Sigmoid colon (tissue), 7 donors: ENCODE measurements around the gene RAX2. TPM values are rescaled to one million over a fixed set of nuclear protein-coding genes. Genes with fewer than 3 reads are reported as not detected.

Source experiments
- DNase-seq: peaks from one replicate; pipeline ENCODE4 v3.0.0-alpha.2; 2019
- H3K27ac ChIP-seq, 4 donors: fragments of 200-600 bp; sonication (generic); one replicate each; pipeline ENCODE4 v1.5.1; 2016 to 2019; ENCODE audit warnings: mild to moderate bottlenecking in 1 of 4
- H3K27me3 ChIP-seq, 3 donors: fragments of 200-600 bp; sonication (generic); one replicate each; pipeline ENCODE4 v1.5.1; 2019; ENCODE audit warnings: mild to moderate bottlenecking in 1 of 3
- H3K36me3 ChIP-seq, 4 donors: fragments of 200-600 bp; sonication (generic); one replicate each; pipeline ENCODE4 v1.5.1; 2016 to 2019
- H3K4me1 ChIP-seq, 4 donors: fragments of 200-600 bp; sonication (generic); one replicate each; pipeline ENCODE4 v1.5.1; 2017 to 2019
- H3K4me3 ChIP-seq, 4 donors: fragments of 200-600 bp; sonication (generic); one replicate each; pipeline ENCODE4 v1.5.1; 2017 to 2019; ENCODE audit warnings: mild to moderate bottlenecking in 2 of 4, moderate library complexity in 1 of 4
- H3K9me3 ChIP-seq, 4 donors: fragments of 200-600 bp in 3 of 4; sonication (generic) in 3 of 4; one replicate each; pipeline versions ENCODE4 v1.5.1 to v1.6.1; 2013 to 2019
- EP300 ChIP-seq, 4 donors: sonication (generic); formaldehyde crosslinking; IDR thresholded peaks; one replicate each; pipeline ENCODE4 v1.6.1; 2017; ENCODE audit warnings: antibody characterized with exemption in 4 of 4
- POLR2A ChIP-seq, 2 donors: fragments of 450-650 bp; IDR thresholded peaks; one replicate each; pipeline ENCODE4 v1.6.1; 2016; ENCODE audit warnings: antibody characterized with exemption in 2 of 2, mild to moderate bottlenecking in 2 of 2, moderate library complexity in 2 of 2
- POLR2AphosphoS5 ChIP-seq, 4 donors: sonication (generic); formaldehyde crosslinking; IDR thresholded peaks; one replicate each; pipeline ENCODE4 v1.6.1; 2017; ENCODE audit warnings: antibody characterized with exemption in 4 of 4
- WGBS, 2 donors: extraction: QIAGEN DNeasy Blood & Tissue Kit; methylation state at CpG; one replicate each; pipeline ENCODE4 v1.1.7; 2013; 5-methylcytosine and 5-hydroxymethylcytosine counted together
- intact Hi-C: fragments of 100-400 bp; cut with DNase I; formaldehyde crosslinking; loops from one replicate; pipeline ENCODE4 v1.15.1; 2023
- polyA plus RNA-seq, 3 donors: library from polyadenylated mRNA; stranded (reverse); fragments of 200-250 nt; gene quantifications; one replicate each; pipeline ENCODE4 v1.2.3, GENCODE V29; 2013
- total RNA-seq, 4 donors: library from RNA; depleted of rRNA; stranded (reverse); fragments of >200 nt; gene quantifications; one replicate each; pipeline ENCODE4 v1.1.0, GENCODE V29; 2016
- TF ChIP-seq, protein P1 (sequence below), 4 experiments: fragments of 450-650 bp in 3 of 4; fragments of 200-600 bp in 1 of 4; IDR thresholded peaks; one replicate each; pipeline ENCODE4 v1.5.1; 2016 to 2019; ENCODE audit warnings: antibody characterized with exemption in 4 of 4, mild to moderate bottlenecking in 3 of 4, moderate library complexity in 2 of 4
- donor health status: healthy with polysubstance abuse.
- donor health status: Bipolar disorder and iron deficiency.
- donor health status: healthy.

Gene RAX2
- not detected for total RNA-seq
- polyA plus RNA-seq: not detected

DNA sequence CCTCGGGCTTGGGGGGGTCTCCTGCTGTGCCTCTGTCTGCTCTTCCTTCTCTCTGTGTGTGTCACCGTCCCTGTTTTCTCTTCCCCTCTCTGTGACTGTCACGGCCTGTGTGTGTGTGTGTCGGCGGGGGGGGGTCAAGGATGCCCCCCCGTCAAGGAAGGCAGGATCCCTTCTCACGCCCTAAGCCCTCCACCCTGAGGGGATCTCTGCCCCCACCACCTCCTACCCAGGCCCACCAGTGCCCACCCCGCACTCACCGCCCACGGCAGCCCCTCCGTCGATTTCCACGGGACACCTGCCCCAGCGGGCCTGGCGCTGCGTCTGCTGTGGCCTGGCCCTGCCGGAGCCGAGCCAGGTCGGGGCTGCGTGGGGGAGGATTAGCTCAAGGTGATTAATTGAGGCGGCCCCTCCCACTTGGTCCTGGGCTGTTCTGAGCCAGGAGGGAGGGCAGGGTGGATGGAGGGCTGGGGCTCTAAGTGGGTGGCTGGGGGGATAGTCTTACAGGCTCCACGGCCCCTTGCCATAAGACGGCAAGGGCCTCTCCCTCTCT is at the start of gene RAX2:
RAX2 (minus strand) TSS at position 323 of the 550 bp plus-strand sequence. CDS start 486 bp downstream, outside the sequence.
- Histone ChIP-seq H3K4me3 (no peak within 1 kb of the TSS), H3K27ac (no peak within 1 kb of the TSS), H3K9me3 (no peaks in the 10 kb centered on the region), H3K36me3 (peaks cover 13 to 23% (median 13%) of the 10 kb centered on the region in 4 donors), H3K4me1 (no peaks in the 10 kb centered on the region), H3K27me3 (peaks cover 0 to 10% (median 0%) of the 10 kb centered on the region in 3 donors)
- TF ChIP-seq, protein P1, sequence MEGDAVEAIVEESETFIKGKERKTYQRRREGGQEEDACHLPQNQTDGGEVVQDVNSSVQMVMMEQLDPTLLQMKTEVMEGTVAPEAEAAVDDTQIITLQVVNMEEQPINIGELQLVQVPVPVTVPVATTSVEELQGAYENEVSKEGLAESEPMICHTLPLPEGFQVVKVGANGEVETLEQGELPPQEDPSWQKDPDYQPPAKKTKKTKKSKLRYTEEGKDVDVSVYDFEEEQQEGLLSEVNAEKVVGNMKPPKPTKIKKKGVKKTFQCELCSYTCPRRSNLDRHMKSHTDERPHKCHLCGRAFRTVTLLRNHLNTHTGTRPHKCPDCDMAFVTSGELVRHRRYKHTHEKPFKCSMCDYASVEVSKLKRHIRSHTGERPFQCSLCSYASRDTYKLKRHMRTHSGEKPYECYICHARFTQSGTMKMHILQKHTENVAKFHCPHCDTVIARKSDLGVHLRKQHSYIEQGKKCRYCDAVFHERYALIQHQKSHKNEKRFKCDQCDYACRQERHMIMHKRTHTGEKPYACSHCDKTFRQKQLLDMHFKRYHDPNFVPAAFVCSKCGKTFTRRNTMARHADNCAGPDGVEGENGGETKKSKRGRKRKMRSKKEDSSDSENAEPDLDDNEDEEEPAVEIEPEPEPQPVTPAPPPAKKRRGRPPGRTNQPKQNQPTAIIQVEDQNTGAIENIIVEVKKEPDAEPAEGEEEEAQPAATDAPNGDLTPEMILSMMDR (IDR thresholded peaks at IDR 0.05): no peak
- TF ChIP-seq POLR2AphosphoS5 (IDR thresholded peaks at IDR 0.05) (no peak), EP300 (IDR thresholded peaks at IDR 0.05) (no peak), POLR2A (IDR thresholded peaks at IDR 0.05) (no peak)
- WGBS, 2 donors: 57 to 62% methylated on average over 23 of the region's 23 CpGs
- no peak for DNase-seq
- intact Hi-C loops: no loop called here

DNA sequence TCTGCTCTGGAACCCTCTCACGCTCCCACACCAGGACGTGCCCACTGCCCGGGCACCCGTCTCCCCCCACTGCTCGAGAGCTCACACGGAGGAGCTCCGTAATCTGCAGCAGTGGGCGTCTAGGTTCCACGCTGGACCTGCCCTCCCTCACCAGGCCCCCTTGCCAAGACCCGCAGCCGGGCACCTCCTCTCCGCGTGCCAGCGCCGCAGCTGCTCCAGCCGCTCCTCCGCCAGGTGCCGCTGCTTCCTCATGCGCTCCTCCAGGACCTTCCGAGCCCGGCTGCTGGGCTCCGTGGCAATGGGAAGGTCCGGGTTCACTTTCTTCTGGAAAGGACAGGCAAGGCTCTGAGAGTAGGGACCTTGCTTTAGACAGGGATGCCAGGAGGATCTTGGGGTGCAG is 49.1 kb upstream of the RAX2 start:
- intact Hi-C loops: no loop called here
- DNase-seq: no peak
- WGBS, 2 donors: 78 to 92% methylated on average over 23 of the region's 23 CpGs
- peaks cover 0 to 14% (median 2%) of the 10 kb centered on the region in 3 donors for H3K27me3 ChIP-seq
- H3K4me3 ChIP-seq: no peak overlapping the region
- H3K36me3 ChIP-seq: no peaks in the 10 kb centered on the region
- H3K27ac ChIP-seq: no peak overlapping the region
- TF ChIP-seq POLR2A (IDR thresholded peaks at IDR 0.05): no peak
- TF ChIP-seq, protein P1 (IDR thresholded peaks at IDR 0.05): no peak
- TF ChIP-seq POLR2AphosphoS5 (IDR thresholded peaks at IDR 0.05): no peak
- no peak for TF ChIP-seq EP300 (IDR thresholded peaks at IDR 0.05)
- H3K4me1 ChIP-seq: peaks cover 0 to 5% (median 2%) of the 10 kb centered on the region in 4 donors
- no peaks in the 10 kb centered on the region for H3K9me3 ChIP-seq

DNA sequence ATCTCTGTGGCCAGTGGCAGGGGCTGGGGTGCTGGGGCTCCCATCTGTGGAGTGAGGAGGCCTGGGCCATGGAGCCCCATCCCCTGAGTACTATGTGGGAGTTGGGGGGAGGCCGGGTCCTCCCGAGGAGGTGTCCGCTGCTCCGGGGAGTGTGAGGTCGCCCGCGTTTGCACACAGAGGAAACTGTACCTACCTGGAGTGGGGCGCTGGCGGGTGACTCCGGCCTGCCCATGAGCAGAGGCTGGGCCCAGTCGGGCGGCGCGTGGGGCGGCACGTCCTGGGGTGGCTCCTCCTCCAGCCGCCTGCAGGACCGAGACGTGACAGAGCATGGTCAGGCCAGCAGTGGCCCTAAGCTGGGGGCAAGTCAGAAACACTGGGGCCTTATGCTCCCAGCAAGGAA is 48.0 kb upstream of the RAX2 start:
- peaks cover 0 to 5% (median 2%) of the 10 kb centered on the region in 4 donors for H3K4me1 ChIP-seq
- intact Hi-C loops: no loop called here
- peaks cover 0 to 14% (median 2%) of the 10 kb centered on the region in 3 donors for H3K27me3 ChIP-seq
- TF ChIP-seq EP300 (IDR thresholded peaks at IDR 0.05) (no peak), POLR2A (IDR thresholded peaks at IDR 0.05) (no peak), POLR2AphosphoS5 (IDR thresholded peaks at IDR 0.05) (no peak)
- TF ChIP-seq, protein P1 (IDR thresholded peaks at IDR 0.05): no peak
- no peaks in the 10 kb centered on the region for H3K9me3 ChIP-seq
- DNase-seq: no peak
- no peak overlapping the region for H3K27ac ChIP-seq
- H3K4me3 ChIP-seq: no peak overlapping the region
- 86 to 92% methylated on average over 19 of the region's 19 CpGs for WGBS, 2 donors
- no peaks in the 10 kb centered on the region for H3K36me3 ChIP-seq

DNA sequence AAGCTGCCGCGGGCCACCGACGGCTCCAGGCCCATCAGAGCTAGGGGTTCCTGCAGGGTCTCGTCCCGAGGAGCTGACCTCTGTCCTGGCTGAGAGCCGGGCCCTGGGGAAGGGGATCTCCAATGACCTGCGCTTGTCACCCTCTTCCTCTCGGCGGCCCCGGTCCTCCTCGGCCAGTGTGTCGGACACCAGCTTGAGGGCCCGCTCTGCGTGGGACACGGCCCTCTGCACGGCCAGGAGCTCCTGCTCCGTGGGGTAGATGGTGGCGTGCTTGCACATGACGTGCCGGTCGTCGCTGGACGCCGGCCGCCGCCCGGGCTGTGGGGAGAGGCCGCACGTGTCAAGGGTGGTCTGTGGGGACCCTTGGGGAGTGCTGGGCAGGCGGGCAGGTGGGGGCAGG is 46.9 kb upstream of the RAX2 start:
- 76 to 78% methylated on average over 31 of the region's 31 CpGs for WGBS, 2 donors
- Histone ChIP-seq H3K36me3 (no peaks in the 10 kb centered on the region), H3K4me1 (peaks cover 0 to 5% (median 2%) of the 10 kb centered on the region in 4 donors), H3K9me3 (no peaks in the 10 kb centered on the region), H3K27ac (no peak overlapping the region), H3K4me3 (no peak overlapping the region), H3K27me3 (peaks cover 0 to 14% (median 2%) of the 10 kb centered on the region in 3 donors)
- intact Hi-C loops: no loop called here
- TF ChIP-seq POLR2AphosphoS5 (IDR thresholded peaks at IDR 0.05) (no peak), EP300 (IDR thresholded peaks at IDR 0.05) (no peak), POLR2A (IDR thresholded peaks at IDR 0.05) (no peak)
- TF ChIP-seq, protein P1 (IDR thresholded peaks at IDR 0.05): no peak
- no peak for DNase-seq

DNA sequence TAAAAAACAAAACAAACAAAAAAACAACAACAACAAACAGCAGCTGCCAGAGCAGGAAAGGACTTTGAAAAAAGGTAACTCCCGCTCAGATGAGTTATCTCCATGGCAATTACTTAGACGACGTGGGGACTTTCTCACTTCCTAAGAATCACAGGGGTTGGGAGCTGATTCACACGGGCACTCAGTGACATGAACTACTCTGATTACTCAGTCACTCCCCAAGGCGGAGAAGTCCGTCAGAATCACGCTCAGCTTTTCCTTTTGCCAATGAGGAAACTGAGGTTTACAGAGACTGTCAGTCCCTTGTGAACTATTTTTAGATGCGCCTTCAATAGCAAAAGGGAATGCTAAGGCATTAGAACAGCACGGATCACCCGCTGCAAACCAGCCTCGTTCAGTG is 46.4 kb upstream of the RAX2 start:
- H3K36me3 ChIP-seq: no peaks in the 10 kb centered on the region

More for the DNA sequence above, 46.4 kb upstream of the RAX2 start:
- H3K4me3 ChIP-seq: no peak overlapping the region
- TF ChIP-seq POLR2AphosphoS5 (IDR thresholded peaks at IDR 0.05) (no peak), EP300 (IDR thresholded peaks at IDR 0.05) (no peak), POLR2A (IDR thresholded peaks at IDR 0.05) (no peak)
- TF ChIP-seq, protein P1 (IDR thresholded peaks at IDR 0.05): no peak
- peaks cover 0 to 14% (median 2%) of the 10 kb centered on the region in 3 donors for H3K27me3 ChIP-seq
- WGBS, 2 donors: 23 to 24% methylated on average over 11 of the region's 11 CpGs
- intact Hi-C loops: no loop called here
- no peak overlapping the region for H3K27ac ChIP-seq
- H3K9me3 ChIP-seq: no peaks in the 10 kb centered on the region
- peaks cover 0 to 5% (median 2%) of the 10 kb centered on the region in 4 donors for H3K4me1 ChIP-seq
- no peak for DNase-seq
